ENCODE data around the gene SFTA2.

- TF ChIP-seq TAF1 (IDR thresholded peaks at IDR 0.05; ENCODE audit: borderline replicate concordance, low read depth, low read length) (no peak), POLR2A (IDR thresholded peaks at IDR 0.05; ENCODE audit: low read depth, low read length) (no peak), POLR2AphosphoS5 (IDR thresholded peaks at IDR 0.05; ENCODE audit: low read depth, low read length) (no peak)
Measured at GRCh38 chr6:30964075-30964474, 32.1 kb upstream of the SFTA2 start.

Data from GM12892 (cell line).